Adrenal gland (tissue), 5 donors: ENCODE results near the gene MSMO1.

Source experiments
- CTCF ChIP-seq, 6 experiments: fragments of 450-650 bp in 4 of 6; fragments of 200-600 bp in 2 of 6; sonication (generic) in 1 of 6; IDR thresholded peaks; 1 replicate in 5 of 6; 2 replicates in 1 of 6; pipeline versions ENCODE4 v1.5.1 to v1.8.0; 2016 to 2021; ENCODE audit warnings: antibody characterized with exemption in 6 of 6, mild to moderate bottlenecking in 2 of 6, moderate library complexity in 1 of 6
- POLR2A ChIP-seq, 2 donors: fragments of 450-650 bp; IDR thresholded peaks; one replicate each; pipeline ENCODE4 v1.6.1; 2017; ENCODE audit warnings: antibody characterized with exemption in 2 of 2, mild to moderate bottlenecking in 2 of 2, moderate library complexity in 1 of 2
- donor health status: DM: no; HTN: no; CAD: no.

GRCh38 chr4:165328101-165328425 lies 594 bp downstream of the MSMO1 start:
- no peak for TF ChIP-seq CTCF (IDR thresholded peaks at IDR 0.05)
- TF ChIP-seq POLR2A (IDR thresholded peaks at IDR 0.05), result no peak
